ENCODE measurements around the gene ACTN4. TPM values are rescaled to one million over a fixed set of nuclear protein-coding genes. Genes with fewer than 3 reads are reported as not detected.

The ACTN4 gene
- total and polyA plus RNA-seq, 9 donors = 68.8 to 281 (median 224) TPM

GRCh38 chr19:38700350-38700901 lies 53.0 kb downstream of the ACTN4 start:
- no peaks in the 10 kb centered on the region for H3K9me3 ChIP-seq (replicated peaks; ENCODE audit: control insufficient read depth, low read depth, low read length)
- peaks cover 74% of the 10 kb centered on the region for H3K4me1 ChIP-seq (ENCODE audit: control insufficient read depth, insufficient read depth, low read length)
- H3K27me3 ChIP-seq (ENCODE audit: control insufficient read depth, insufficient read depth, low read length) = no peaks in the 10 kb centered on the region
- H3K4me3 ChIP-seq (ENCODE audit: low read length) = no peak overlapping the region
- WGBS (ENCODE audit: insufficient coverage) = 90% methylated on average over 16 of the region's 22 CpGs
- H3K27ac ChIP-seq (ENCODE audit: low read length) = peak overlapping the region; percentile 29
- peaks cover 75% of the 10 kb centered on the region for H3K36me3 ChIP-seq (ENCODE audit: control insufficient read depth, insufficient read depth, low read length)
- no peak for DNase-seq

GRCh38 chr19:38700902-38701454 lies 53.5 kb downstream of the ACTN4 start:
- Histone ChIP-seq H3K9me3 (replicated peaks; ENCODE audit: control insufficient read depth, low read depth, low read length) (no peaks in the 10 kb centered on the region), H3K4me1 (ENCODE audit: control insufficient read depth, insufficient read depth, low read length) (peaks cover 68% of the 10 kb centered on the region), H3K27ac (ENCODE audit: low read length) (peak overlapping the region; percentile 82), H3K27me3 (ENCODE audit: control insufficient read depth, insufficient read depth, low read length) (no peaks in the 10 kb centered on the region), H3K36me3 (ENCODE audit: control insufficient read depth, insufficient read depth, low read length) (peaks cover 75% of the 10 kb centered on the region), H3K4me3 (ENCODE audit: low read length) (no peak overlapping the region)
- WGBS (ENCODE audit: insufficient coverage) = 85% methylated on average over 11 of the region's 18 CpGs
- DNase-seq = no peak

GRCh38 chr19:38701455-38702063 lies 54.1 kb downstream of the ACTN4 start:
- peaks cover 67% of the 10 kb centered on the region for H3K4me1 ChIP-seq (ENCODE audit: control insufficient read depth, insufficient read depth, low read length)
- 68% methylated on average over 7 of the region's 11 CpGs for WGBS (ENCODE audit: insufficient coverage)

GRCh38 chr19:38702278-38702677 lies 54.8 kb downstream of the ACTN4 start:
- DNase-seq = peak; percentile 68
- 34% methylated on average over 7 of the region's 14 CpGs for WGBS (ENCODE audit: insufficient coverage)
- no peaks in the 10 kb centered on the region for H3K9me3 ChIP-seq (replicated peaks; ENCODE audit: control insufficient read depth, low read depth, low read length)
- peaks cover 66% of the 10 kb centered on the region for H3K4me1 ChIP-seq (ENCODE audit: control insufficient read depth, insufficient read depth, low read length)
- H3K27me3 ChIP-seq (ENCODE audit: control insufficient read depth, insufficient read depth, low read length) = no peaks in the 10 kb centered on the region
- no peak overlapping the region for H3K4me3 ChIP-seq (ENCODE audit: low read length)
- peak overlapping the region; percentile 82 for H3K27ac ChIP-seq (ENCODE audit: low read length)
- H3K36me3 ChIP-seq (ENCODE audit: control insufficient read depth, insufficient read depth, low read length) = peaks cover 78% of the 10 kb centered on the region

More at GRCh38 chr19:38701455-38702063, 54.1 kb downstream of the ACTN4 start:
- H3K4me3 ChIP-seq (ENCODE audit: low read length) = no peak overlapping the region
- peaks cover 77% of the 10 kb centered on the region for H3K36me3 ChIP-seq (ENCODE audit: control insufficient read depth, insufficient read depth, low read length)
- H3K27ac ChIP-seq (ENCODE audit: low read length) = peak overlapping the region; percentile 82
- DNase-seq = no peak
- no peaks in the 10 kb centered on the region for H3K27me3 ChIP-seq (ENCODE audit: control insufficient read depth, insufficient read depth, low read length)
- no peaks in the 10 kb centered on the region for H3K9me3 ChIP-seq (replicated peaks; ENCODE audit: control insufficient read depth, low read depth, low read length)

GRCh38 chr19:38703509-38703908 lies 56.1 kb downstream of the ACTN4 start:
- no peaks in the 10 kb centered on the region for H3K9me3 ChIP-seq (replicated peaks; ENCODE audit: control insufficient read depth, low read depth, low read length)
- peaks cover 62% of the 10 kb centered on the region for H3K4me1 ChIP-seq (ENCODE audit: control insufficient read depth, insufficient read depth, low read length)
- no peak overlapping the region for H3K4me3 ChIP-seq (ENCODE audit: low read length)
- WGBS (ENCODE audit: insufficient coverage) = 88% methylated on average over 11 of the region's 14 CpGs
- DNase-seq = no peak
- no peaks in the 10 kb centered on the region for H3K27me3 ChIP-seq (ENCODE audit: control insufficient read depth, insufficient read depth, low read length)
- H3K36me3 ChIP-seq (ENCODE audit: control insufficient read depth, insufficient read depth, low read length) = peaks cover 85% of the 10 kb centered on the region
- no peak overlapping the region for H3K27ac ChIP-seq (ENCODE audit: low read length)

- no peak overlapping the region for H3K27ac ChIP-seq (ENCODE audit: low read length)
- 90% methylated on average over 13 of the region's 13 CpGs for WGBS (ENCODE audit: insufficient coverage)
- H3K9me3 ChIP-seq (replicated peaks; ENCODE audit: control insufficient read depth, low read depth, low read length) = no peaks in the 10 kb centered on the region
- no peak overlapping the region for H3K4me3 ChIP-seq (ENCODE audit: low read length)
- peaks cover 96% of the 10 kb centered on the region for H3K36me3 ChIP-seq (ENCODE audit: control insufficient read depth, insufficient read depth, low read length)
- peaks cover 61% of the 10 kb centered on the region for H3K4me1 ChIP-seq (ENCODE audit: control insufficient read depth, insufficient read depth, low read length)
- no peak for DNase-seq
- no peaks in the 10 kb centered on the region for H3K27me3 ChIP-seq (ENCODE audit: control insufficient read depth, insufficient read depth, low read length)
These were observed 57.1 kb downstream of the ACTN4 start for GRCh38 chr19:38704488-38705026.

GRCh38 chr19:38705197-38706019 lies 58.0 kb downstream of the ACTN4 start:
- H3K27me3 ChIP-seq (ENCODE audit: control insufficient read depth, insufficient read depth, low read length) = no peaks in the 10 kb centered on the region
- no peak overlapping the region for H3K27ac ChIP-seq (ENCODE audit: low read length)
- peaks cover 61% of the 10 kb centered on the region for H3K4me1 ChIP-seq (ENCODE audit: control insufficient read depth, insufficient read depth, low read length)
- H3K9me3 ChIP-seq (replicated peaks; ENCODE audit: control insufficient read depth, low read depth, low read length) = no peaks in the 10 kb centered on the region
- H3K4me3 ChIP-seq (ENCODE audit: low read length) = no peak overlapping the region
- no peak for DNase-seq
- peaks cover 98% of the 10 kb centered on the region for H3K36me3 ChIP-seq (ENCODE audit: control insufficient read depth, insufficient read depth, low read length)
- 77% methylated on average over 21 of the region's 22 CpGs for WGBS (ENCODE audit: insufficient coverage)

- 84% methylated on average over 16 of the region's 16 CpGs for WGBS (ENCODE audit: insufficient coverage)
- Histone ChIP-seq H3K27me3 (ENCODE audit: control insufficient read depth, insufficient read depth, low read length) (no peaks in the 10 kb centered on the region), H3K4me1 (ENCODE audit: control insufficient read depth, insufficient read depth, low read length) (peaks cover 61% of the 10 kb centered on the region)
These were observed 59.5 kb downstream of the ACTN4 start for GRCh38 chr19:38706792-38707511.

GRCh38 chr19:38707512-38708114 lies 60.2 kb downstream of the ACTN4 start:
- H3K9me3 ChIP-seq (replicated peaks; ENCODE audit: control insufficient read depth, low read depth, low read length) = no peaks in the 10 kb centered on the region
- DNase-seq = no peak
- H3K27ac ChIP-seq (ENCODE audit: low read length) = peak overlapping the region; percentile 29
- peaks cover 99% of the 10 kb centered on the region for H3K36me3 ChIP-seq (ENCODE audit: control insufficient read depth, insufficient read depth, low read length)
- no peaks in the 10 kb centered on the region for H3K27me3 ChIP-seq (ENCODE audit: control insufficient read depth, insufficient read depth, low read length)
- peaks cover 61% of the 10 kb centered on the region for H3K4me1 ChIP-seq (ENCODE audit: control insufficient read depth, insufficient read depth, low read length)
- H3K4me3 ChIP-seq (ENCODE audit: low read length) = no peak overlapping the region
- WGBS (ENCODE audit: insufficient coverage) = 87% methylated on average over 7 of the region's 10 CpGs

More at GRCh38 chr19:38706792-38707511, 59.5 kb downstream of the ACTN4 start:
- Histone ChIP-seq H3K36me3 (ENCODE audit: control insufficient read depth, insufficient read depth, low read length) (peaks cover 99% of the 10 kb centered on the region), H3K9me3 (replicated peaks; ENCODE audit: control insufficient read depth, low read depth, low read length) (no peaks in the 10 kb centered on the region), H3K27ac (ENCODE audit: low read length) (peak overlapping the region; percentile 17), H3K4me3 (ENCODE audit: low read length) (no peak overlapping the region)
- DNase-seq = no peak
